Astrocyte of the spinal cord (primary cell): ENCODE measurements around the gene NUDT22.

Source experiments
- DNase-seq: peaks from one replicate; pipeline ENCODE4 v3.0.0; 2011; ENCODE audit warnings: low read depth, low spot score
- H3K4me3 ChIP-seq: 2 replicates; pipeline ENCODE4 v1.5.1; 2011; ENCODE audit warnings: low read depth, mild to moderate bottlenecking, low read length, moderate library complexity
- CTCF ChIP-seq: IDR thresholded peaks from 2 replicates; pipeline ENCODE4 v1.5.1; 2012; ENCODE audit warnings: low read depth, mild to moderate bottlenecking, low read length, inconsistent platforms
- in situ Hi-C: cut with HindIII; loops from 2 replicates; pipeline ENCODE4 v1.10.0; 2017; ENCODE audit warnings: low sequenced_read_pairs

NUDT22 gene

GRCh38 chr11:64265176-64266160 is 39.4 kb downstream of the NUDT22 start:
- in situ Hi-C loops, result no loop called here
- no peak for DNase-seq
- no peak for TF ChIP-seq CTCF
- H3K4me3 ChIP-seq, result no peak overlapping the region

GRCh38 chr11:64266339-64266738 is 40.3 kb downstream of the NUDT22 start:
- TF ChIP-seq CTCF, result no peak
- H3K4me3 ChIP-seq, result no peak overlapping the region
- DNase-seq, result no peak
- in situ Hi-C loops, result no loop called here

GRCh38 chr11:64267207-64267945 is 41.3 kb downstream of the NUDT22 start:
- no peak for DNase-seq
- H3K4me3 ChIP-seq, result no peak overlapping the region
- no peak for TF ChIP-seq CTCF
- in situ Hi-C loops, result no loop called here

GRCh38 chr11:64268025-64268892 is 42.2 kb downstream of the NUDT22 start:
- H3K4me3 ChIP-seq, result peak overlapping the region; percentile 58
- DNase-seq, result peak; percentile 26
- in situ Hi-C loops, result no loop called here
- TF ChIP-seq CTCF, result no peak

GRCh38 chr11:64268893-64269539 is 42.9 kb downstream of the NUDT22 start:
- in situ Hi-C loops, result no loop called here
- TF ChIP-seq CTCF, result no peak
- no peak for DNase-seq
- peak overlapping the region; percentile 58 for H3K4me3 ChIP-seq
